GM10248 (cell line): ENCODE results near the gene GRID2.

Experiments used
- CTCF ChIA-PET: fragments of 300-600 bp; sonication (Branson Sonifier 250); formaldehyde crosslinking; extraction: SDS; loops from one replicate; lab custom pipeline; 2021; ENCODE audit warnings: antibody characterized with exemption; lab: Yijun Ruan, JAX
- POLR2A ChIA-PET: fragments of 350-650 bp; sonication (Branson Sonifier 250); formaldehyde crosslinking; extraction: SDS; loops from one replicate; lab custom pipeline; 2020; ENCODE audit warnings: antibody characterized with exemption; lab: Yijun Ruan, JAX
- DNase-seq: peaks from one replicate; pipeline ENCODE4 v3.0.0; 2012; ENCODE audit errors: extremely low spot score
- CTCF ChIP-seq: IDR thresholded peaks from 2 replicates; pipeline ENCODE4 v1.5.1; 2012; ENCODE audit warnings: mild to moderate bottlenecking, low read depth; ENCODE audit errors: extremely low read depth, missing control alignments, control extremely low read depth

The GRID2 gene

GRCh38 chr4:93777081-93777460 lies 1473.3 kb downstream of the GRID2 start:
- no peak for TF ChIP-seq CTCF
- no peak for DNase-seq
- ChIA-PET POLR2A (no interaction called here), CTCF (interaction anchor here (0.9 to 2.6 kb wide), 7 partner anchors 9 to 67 kb away, joined by 3 to 9 read pairs (median 3); no protein-coding TSS in a partner anchor)

GRCh38 chr4:93779228-93779627 lies 1475.5 kb downstream of the GRID2 start:
- no peak for TF ChIP-seq CTCF
- ChIA-PET POLR2A (no interaction called here), CTCF (interaction anchor here (1.3 kb wide), 1 partner anchor 12 kb away, joined by 3 read pairs; no protein-coding TSS in a partner anchor)
- no peak for DNase-seq

GRCh38 chr4:93780080-93780479 lies 1476.3 kb downstream of the GRID2 start:
- no peak for TF ChIP-seq CTCF
- CTCF ChIA-PET = interaction anchor here (1.3 kb wide), 2 partner anchors 11 to 16 kb away, joined by 3 read pairs; no protein-coding TSS in a partner anchor
- POLR2A ChIA-PET = no interaction called here
- no peak for DNase-seq

GRCh38 chr4:93781198-93781597 lies 1477.4 kb downstream of the GRID2 start:
- no peak for DNase-seq
- CTCF ChIA-PET = no interaction called here
- TF ChIP-seq CTCF = no peak
- POLR2A ChIA-PET = no interaction called here

GRCh38 chr4:93786149-93786548 lies 1482.4 kb downstream of the GRID2 start:
- no peak for DNase-seq
- ChIA-PET CTCF (interaction anchor here (0.9 to 2.0 kb wide), 4 partner anchors 9 to 76 kb away, joined by 3 to 9 read pairs (median 3); no protein-coding TSS in a partner anchor), POLR2A (no interaction called here)
- TF ChIP-seq CTCF = no peak

GRCh38 chr4:93788712-93789111 lies 1484.9 kb downstream of the GRID2 start:
- POLR2A ChIA-PET = no interaction called here
- CTCF ChIA-PET = interaction anchor here (1.0 to 1.3 kb wide), 2 partner anchors 19 to 282 kb away, joined by 3 read pairs; no protein-coding TSS in a partner anchor
- TF ChIP-seq CTCF = peak; percentile 26
- peak; percentile 12 for DNase-seq

- POLR2A ChIA-PET = no interaction called here
- peak; percentile 89 for TF ChIP-seq CTCF
- DNase-seq = peak; percentile 53
- CTCF ChIA-PET = interaction anchor here (0.6 to 1.3 kb wide), 7 partner anchors 12 to 606 kb away, joined by 3 read pairs; no protein-coding TSS in a partner anchor
Measured at GRCh38 chr4:93791570-93792195, 1487.9 kb downstream of the GRID2 start.
